Thoracic aorta (tissue), 2 donors: Measurements from ENCODE around the gene SCIN. TPM values are rescaled to one million over a fixed set of nuclear protein-coding genes. Genes with fewer than 3 reads are reported as not detected.
"Not testable (repeated sequence)": the region's sequence is repeated elsewhere in the genome, so short reads cannot be mapped to it uniquely, and the experiment has no call there.

Source experiments
- ATAC-seq: fragments of 150-250 bp; one replicate; pipeline ENCODE4 v1.8.0; 2017; ENCODE audit warnings: low read depth; ENCODE audit not compliant: insufficient number of reproducible peaks, low FRiP score
- DNase-seq: peaks from one replicate; pipeline ENCODE4 v3.0.0-alpha.2; 2020; ENCODE audit warnings: low spot score
- H3K27ac ChIP-seq, 2 donors: fragments of 200-600 bp; sonication (generic); 1 replicate in 1 of 2; 2 replicates in 1 of 2; pipeline ENCODE4 v1.5.1; 2016; ENCODE audit warnings: mild to moderate bottlenecking in 2 of 2, moderate library complexity in 2 of 2
- H3K27me3 ChIP-seq: fragments of 200-600 bp; sonication (generic); replicated peaks from 2 replicates; pipeline ENCODE4 v1.6.0; 2016; ENCODE audit warnings: mild to moderate bottlenecking; ENCODE audit not compliant: insufficient read depth
- H3K36me3 ChIP-seq: fragments of 200-600 bp; sonication (generic); one replicate; pipeline ENCODE4 v1.5.1; 2016
- H3K4me1 ChIP-seq, 2 donors: fragments of 200-600 bp; sonication (generic); 1 replicate in 1 of 2; 2 replicates in 1 of 2; pipeline versions ENCODE4 v1.5.1 to v1.6.0; 2016; ENCODE audit warnings: low read depth in 2 of 2, mild to moderate bottlenecking in 1 of 2; ENCODE audit not compliant: control insufficient read depth in 1 of 2
- H3K4me3 ChIP-seq: fragments of 200-600 bp; sonication (generic); 2 replicates; pipeline ENCODE4 v1.5.1; 2016; ENCODE audit warnings: mild to moderate bottlenecking
- H3K9me3 ChIP-seq: fragments of 200-600 bp; sonication (generic); 2 replicates; pipeline ENCODE4 v1.5.1; 2016
- CTCF ChIP-seq: fragments of 200-600 bp; sonication (generic); IDR thresholded peaks from one replicate; pipeline ENCODE4 v1.5.1; 2019; ENCODE audit warnings: antibody characterized with exemption
- total RNA-seq, 2 donors: library from RNA; depleted of rRNA; stranded (reverse); fragments of >200 nt; gene quantifications; one replicate each; pipeline versions ENCODE4 v1.1.0 to v1.2.3, GENCODE V29; 2016

SCIN gene
- total RNA-seq = 1 to 10 TPM in 1 of 2 donors, under 1 TPM in 1; 0.49 to 2.0 TPM

GRCh38 chr7:12570534-12571461 is at the start of gene SCIN:
TSS of gene SCIN (plus strand) at chr7:12570720. CDS start at chr7:12570787, 67 bp downstream.
- TF ChIP-seq CTCF = no peak
- ATAC-seq (no peak), DNase-seq (no peak)
- Histone ChIP-seq H3K36me3 (no peaks in the 10 kb centered on the region), H3K27ac (no peak within 1 kb of the TSS), H3K9me3 (no peaks in the 10 kb centered on the region), H3K4me3 (peak within 1 kb of the TSS; percentile 71), H3K27me3 (no peaks in the 10 kb centered on the region), H3K4me1 (peaks cover 5 to 13% of the 10 kb centered on the region in 2 donors)

GRCh38 chr7:12524794-12525386 is 45.6 kb upstream of the SCIN start:
- no peak for DNase-seq

GRCh38 chr7:12526693-12527092 is 43.8 kb upstream of the SCIN start:
- H3K27me3 ChIP-seq, ATAC-seq, H3K36me3 ChIP-seq, H3K4me3 ChIP-seq, H3K9me3 ChIP-seq, H3K27ac ChIP-seq, DNase-seq, H3K4me1 ChIP-seq: not testable (repeated sequence)

More at GRCh38 chr7:12524794-12525386, 45.6 kb upstream of the SCIN start:
- no peak for ATAC-seq
- Histone ChIP-seq H3K9me3 (no peaks in the 10 kb centered on the region), H3K36me3 (no peaks in the 10 kb centered on the region), H3K27ac (no peak overlapping the region), H3K4me3 (no peak overlapping the region), H3K4me1 (no peaks in the 10 kb centered on the region), H3K27me3 (no peaks in the 10 kb centered on the region)
- peak; percentile 45 for TF ChIP-seq CTCF

GRCh38 chr7:12527670-12528069 is 42.9 kb upstream of the SCIN start:
- H3K4me3 ChIP-seq, H3K27me3 ChIP-seq, H3K36me3 ChIP-seq, ATAC-seq, DNase-seq, H3K27ac ChIP-seq, H3K4me1 ChIP-seq, H3K9me3 ChIP-seq: not testable (repeated sequence)

- no peaks in the 10 kb centered on the region for H3K4me1 ChIP-seq
- H3K9me3 ChIP-seq = no peaks in the 10 kb centered on the region
- no peaks in the 10 kb centered on the region for H3K27me3 ChIP-seq
- no peak for TF ChIP-seq CTCF
- no peak for ATAC-seq
- H3K4me3 ChIP-seq = no peak overlapping the region
- no peak for DNase-seq
- H3K36me3 ChIP-seq = no peaks in the 10 kb centered on the region
- no peak overlapping the region for H3K27ac ChIP-seq
Measured at GRCh38 chr7:12529971-12530710, 40.4 kb upstream of the SCIN start.

GRCh38 chr7:12531784-12532183 is 38.7 kb upstream of the SCIN start:
- ATAC-seq (no peak), DNase-seq (no peak)
- TF ChIP-seq CTCF = no peak
- H3K36me3 ChIP-seq = no peaks in the 10 kb centered on the region
- H3K4me1 ChIP-seq = no peaks in the 10 kb centered on the region
- H3K27me3 ChIP-seq = no peaks in the 10 kb centered on the region
- H3K4me3 ChIP-seq = no peak overlapping the region
- no peak overlapping the region for H3K27ac ChIP-seq
- H3K9me3 ChIP-seq = no peaks in the 10 kb centered on the region
